Measurements from ENCODE around the gene TAF11L12.
"Not testable (repeated sequence)": the region's sequence is repeated elsewhere in the genome, so short reads cannot be mapped to it uniquely, and the experiment has no call there.

GRCh38 chr5:17597728-17598127, 12.5 kb upstream of the TAF11L12 start, which contains the start of gene TAF11L10:
- TF ChIP-seq CTCF, EP300, POLR2AphosphoS5, POLR2A (IDR thresholded peaks at IDR 0.05): not testable (repeated sequence)
